Endothelial cell (in vitro differentiated cells): Measurements from ENCODE around the gene TRPV5. TPM values are rescaled to one million over a fixed set of nuclear protein-coding genes. Genes with fewer than 3 reads are reported as not detected.

Experiments
- DNase-seq: peaks from one replicate; pipeline ENCODE4 v3.0.0; 2021; ENCODE audit warnings: low spot score
- H3K27ac Mint-ChIP-seq: one replicate; pipeline ENCODE4 v1.8.0; 2021; ENCODE audit warnings: mixed read lengths, inconsistent platforms; ENCODE audit not compliant: unreplicated experiment
- H3K27me3 Mint-ChIP-seq: one replicate; pipeline ENCODE4 v1.8.0; 2021; ENCODE audit warnings: mild to moderate bottlenecking, moderate library complexity, mixed read lengths, inconsistent platforms; ENCODE audit not compliant: unreplicated experiment
- H3K36me3 Mint-ChIP-seq: one replicate; pipeline ENCODE4 v1.8.0; 2021; ENCODE audit warnings: mild to moderate bottlenecking, low read depth, mixed read lengths, inconsistent platforms; ENCODE audit not compliant: unreplicated experiment
- H3K4me1 Mint-ChIP-seq: one replicate; pipeline ENCODE4 v1.8.0; 2021; ENCODE audit warnings: mild to moderate bottlenecking, mixed read lengths, inconsistent platforms; ENCODE audit not compliant: unreplicated experiment
- H3K4me3 Mint-ChIP-seq: one replicate; pipeline ENCODE4 v1.8.0; 2021; ENCODE audit warnings: mild to moderate bottlenecking, mixed read lengths, inconsistent platforms; ENCODE audit not compliant: unreplicated experiment
- H3K9me3 Mint-ChIP-seq: one replicate; pipeline ENCODE4 v1.8.0; 2021; ENCODE audit warnings: mixed read lengths, inconsistent platforms; ENCODE audit not compliant: unreplicated experiment
- total RNA-seq: library from RNA; stranded (reverse); fragmentation: NEBNext Ultra II Directional; extraction: Animal tissue kit (Norgen Biotek cat#: 25700); gene quantifications from one replicate; pipeline ENCODE4 v1.2.1, GENCODE V29; 2021; ENCODE audit not compliant: unreplicated experiment
- TF ChIP-seq, protein P1 (sequence below): fragments of 200-600 bp; sonication (generic); IDR thresholded peaks from one replicate; pipeline ENCODE4 v1.5.0; 2021; ENCODE audit warnings: antibody characterized with exemption; ENCODE audit not compliant: unreplicated experiment

TRPV5 gene
- total RNA-seq, 1 donor from 2014 or later: not detected

DNA sequence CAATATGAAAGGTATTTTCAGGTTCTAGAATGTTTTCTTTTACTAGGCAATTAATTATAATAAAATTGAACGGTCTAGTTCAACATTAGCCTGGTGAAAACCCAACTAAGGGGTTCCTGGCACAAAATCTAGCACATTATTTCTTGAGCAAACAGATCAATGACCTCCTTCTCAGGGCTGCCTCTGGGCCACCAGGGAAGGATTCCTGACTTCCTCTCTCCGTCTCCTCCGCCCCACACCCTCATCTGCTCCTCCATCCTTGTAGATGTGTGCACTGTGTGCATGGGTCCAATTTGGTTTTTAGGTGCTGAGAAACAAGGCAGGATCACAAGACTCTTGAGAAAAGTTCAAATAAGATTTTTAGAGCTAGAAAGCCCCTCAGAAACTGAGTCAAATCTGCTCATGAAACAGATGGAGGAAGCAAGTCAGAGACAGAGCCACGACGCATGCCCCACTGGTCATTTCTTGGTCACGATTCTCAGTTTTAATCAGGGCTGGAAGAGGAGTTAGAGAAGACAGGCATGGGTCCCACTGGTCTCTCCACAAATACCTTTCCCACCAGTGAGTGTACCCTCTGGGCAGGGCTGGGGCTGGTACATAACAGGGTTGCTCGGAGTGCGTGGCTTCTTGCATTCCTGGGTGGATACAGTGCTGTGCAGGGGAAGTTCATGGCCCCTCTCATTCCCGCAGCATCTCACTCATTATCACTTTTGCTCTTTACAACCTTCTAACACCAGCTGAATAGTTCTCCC lies 51.8 kb downstream of the TRPV5 start:
- no peaks in the 10 kb centered on the region for H3K9me3 Mint-ChIP-seq
- H3K4me1 Mint-ChIP-seq: no peaks in the 10 kb centered on the region
- TF ChIP-seq, protein P1, sequence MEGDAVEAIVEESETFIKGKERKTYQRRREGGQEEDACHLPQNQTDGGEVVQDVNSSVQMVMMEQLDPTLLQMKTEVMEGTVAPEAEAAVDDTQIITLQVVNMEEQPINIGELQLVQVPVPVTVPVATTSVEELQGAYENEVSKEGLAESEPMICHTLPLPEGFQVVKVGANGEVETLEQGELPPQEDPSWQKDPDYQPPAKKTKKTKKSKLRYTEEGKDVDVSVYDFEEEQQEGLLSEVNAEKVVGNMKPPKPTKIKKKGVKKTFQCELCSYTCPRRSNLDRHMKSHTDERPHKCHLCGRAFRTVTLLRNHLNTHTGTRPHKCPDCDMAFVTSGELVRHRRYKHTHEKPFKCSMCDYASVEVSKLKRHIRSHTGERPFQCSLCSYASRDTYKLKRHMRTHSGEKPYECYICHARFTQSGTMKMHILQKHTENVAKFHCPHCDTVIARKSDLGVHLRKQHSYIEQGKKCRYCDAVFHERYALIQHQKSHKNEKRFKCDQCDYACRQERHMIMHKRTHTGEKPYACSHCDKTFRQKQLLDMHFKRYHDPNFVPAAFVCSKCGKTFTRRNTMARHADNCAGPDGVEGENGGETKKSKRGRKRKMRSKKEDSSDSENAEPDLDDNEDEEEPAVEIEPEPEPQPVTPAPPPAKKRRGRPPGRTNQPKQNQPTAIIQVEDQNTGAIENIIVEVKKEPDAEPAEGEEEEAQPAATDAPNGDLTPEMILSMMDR: no peak
- no peak overlapping the region for H3K27ac Mint-ChIP-seq
- no peak for DNase-seq
- peaks cover 6% of the 10 kb centered on the region for H3K27me3 Mint-ChIP-seq
- H3K36me3 Mint-ChIP-seq: no peaks in the 10 kb centered on the region
- H3K4me3 Mint-ChIP-seq: no peak overlapping the region

DNA sequence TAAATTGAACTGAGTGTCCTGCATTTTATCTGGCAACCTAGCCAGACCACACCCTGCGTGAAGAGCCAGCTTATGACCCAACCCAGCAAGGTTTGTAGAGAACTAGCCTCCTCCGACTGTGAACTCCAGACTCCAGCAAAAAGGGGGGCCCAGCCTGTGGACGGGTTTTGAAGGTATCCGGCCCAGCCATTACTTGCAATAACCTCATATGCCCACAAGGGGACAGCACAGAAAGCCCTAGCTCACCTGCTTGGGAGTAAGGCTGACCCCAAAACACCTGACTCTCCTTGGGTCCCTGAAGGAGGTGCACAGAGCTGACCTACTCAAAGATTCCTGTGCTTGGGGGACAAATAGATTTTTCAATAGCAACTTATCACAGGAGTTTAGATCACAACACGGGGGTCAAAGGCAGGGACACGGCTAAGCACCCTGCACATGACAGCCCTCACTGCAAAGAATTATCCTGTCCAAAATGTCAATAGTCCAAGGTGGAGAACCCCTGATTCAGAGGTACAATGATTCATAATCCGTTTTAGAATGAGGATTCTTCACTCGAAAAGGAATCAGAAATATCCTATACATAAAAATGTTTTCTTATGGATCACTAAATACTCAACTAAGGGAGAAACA lies 52.6 kb downstream of the TRPV5 start:
- no peaks in the 10 kb centered on the region for H3K36me3 Mint-ChIP-seq
- no peak overlapping the region for H3K27ac Mint-ChIP-seq
- DNase-seq: peak; percentile 58
- no peaks in the 10 kb centered on the region for H3K4me1 Mint-ChIP-seq
- H3K9me3 Mint-ChIP-seq: no peaks in the 10 kb centered on the region
- no peak overlapping the region for H3K4me3 Mint-ChIP-seq
- TF ChIP-seq, protein P1: peak; percentile 93
- peaks cover 6% of the 10 kb centered on the region for H3K27me3 Mint-ChIP-seq

DNA sequence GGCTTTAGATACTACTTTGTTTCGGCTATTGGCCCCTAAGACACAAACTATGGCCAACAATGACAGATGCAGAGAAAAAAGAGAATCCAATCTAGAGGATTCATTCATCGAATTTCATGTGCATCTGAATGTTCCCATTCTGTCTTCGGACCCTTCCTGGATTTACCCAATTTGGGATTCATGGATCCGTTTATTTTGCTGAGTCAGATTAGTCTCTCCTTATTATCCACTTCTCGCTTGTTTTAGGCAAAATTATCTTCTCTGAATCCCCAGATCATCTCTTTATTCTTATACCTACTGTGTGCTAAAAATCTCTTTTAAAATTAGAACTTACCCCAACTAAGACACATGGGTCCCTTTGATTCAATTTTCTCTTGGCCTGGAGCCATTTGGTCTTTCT lies 54.5 kb downstream of the TRPV5 start:
- H3K4me3 Mint-ChIP-seq: no peak overlapping the region
- H3K27ac Mint-ChIP-seq: no peak overlapping the region
- DNase-seq: no peak
- TF ChIP-seq, protein P1: no peak
- H3K36me3 Mint-ChIP-seq: no peaks in the 10 kb centered on the region
- H3K9me3 Mint-ChIP-seq: peaks cover 5% of the 10 kb centered on the region
- peaks cover 12% of the 10 kb centered on the region for H3K27me3 Mint-ChIP-seq
- no peaks in the 10 kb centered on the region for H3K4me1 Mint-ChIP-seq

DNA sequence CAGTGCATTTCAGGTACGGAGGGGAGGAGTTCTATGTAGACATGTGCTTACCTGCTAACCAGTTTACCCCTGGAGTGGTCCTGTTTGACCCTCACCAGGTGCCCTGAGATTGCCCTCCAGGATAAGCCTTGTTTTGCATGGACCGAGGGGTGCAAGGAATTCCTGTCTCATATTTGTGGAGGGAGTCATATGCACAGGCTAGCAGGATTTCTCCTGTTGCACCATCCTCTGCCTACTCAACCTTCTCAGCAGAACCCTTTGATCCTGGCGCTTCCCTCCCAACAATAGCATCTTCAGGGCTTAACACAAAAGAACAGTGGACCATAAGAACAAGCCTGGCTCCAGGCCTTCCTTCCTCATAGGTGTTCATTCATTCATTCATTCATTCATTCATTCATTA lies 55.2 kb downstream of the TRPV5 start:
- Mint-ChIP-seq H3K4me1 (no peaks in the 10 kb centered on the region), H3K27me3 (peaks cover 8% of the 10 kb centered on the region), H3K27ac (no peak overlapping the region), H3K36me3 (no peaks in the 10 kb centered on the region), H3K9me3 (peaks cover 5% of the 10 kb centered on the region), H3K4me3 (no peak overlapping the region)
- no peak for DNase-seq
- TF ChIP-seq, protein P1: no peak
